NCI-H2107 treated with DMSO at 0.1 percent for 48 hours (cell line): Measurements from ENCODE around the gene MZB1.
A peak's percentile ranks its signal among the peaks of the same experiment; 100 is the strongest.
"Not testable (repeated sequence)": the region's sequence is repeated elsewhere in the genome, so short reads cannot be mapped to it uniquely, and the experiment has no call there.

Source experiments
- DNase-seq: peaks from one replicate; lab custom pipeline; 2025; ENCODE audit not compliant: unreplicated experiment; lab: John Stamatoyannopoulos, UW

MZB1 gene

DNA sequence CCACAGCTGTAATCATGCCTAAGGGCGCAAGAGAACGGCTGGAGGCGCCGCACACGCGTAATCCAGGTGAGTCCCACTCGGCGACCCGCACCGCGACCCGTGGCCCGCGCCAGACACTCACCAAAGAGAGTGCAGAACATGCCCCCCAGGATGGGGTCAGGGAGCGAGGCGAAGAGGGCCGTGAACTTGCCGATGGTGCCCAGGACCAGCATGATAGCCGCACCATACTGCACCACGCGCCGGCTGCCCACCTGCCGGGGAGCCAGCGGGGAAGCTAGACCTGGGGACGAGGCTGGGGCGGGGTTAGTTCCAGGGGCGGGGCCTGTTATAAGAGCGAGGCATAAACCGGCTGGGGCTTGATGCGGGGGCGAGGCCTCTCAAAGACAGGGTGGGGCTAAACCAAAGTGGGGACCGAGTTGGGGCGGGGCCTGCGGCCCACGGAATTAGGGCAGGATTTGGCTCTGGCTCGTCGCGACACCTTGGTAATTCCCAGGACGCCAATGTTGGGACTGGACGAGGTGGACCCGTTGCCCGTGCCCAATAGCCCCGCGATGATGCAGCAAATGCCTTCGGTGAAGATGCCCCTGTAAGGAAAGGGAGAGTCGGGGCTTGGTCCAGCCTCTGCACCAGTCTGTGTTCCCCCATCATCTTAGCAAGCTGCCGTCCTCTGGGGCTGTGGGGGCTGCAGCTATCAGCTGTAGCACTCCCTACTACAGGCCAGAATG is 11.4 kb downstream of the MZB1 start:
- DNase-seq, result no peak

DNA sequence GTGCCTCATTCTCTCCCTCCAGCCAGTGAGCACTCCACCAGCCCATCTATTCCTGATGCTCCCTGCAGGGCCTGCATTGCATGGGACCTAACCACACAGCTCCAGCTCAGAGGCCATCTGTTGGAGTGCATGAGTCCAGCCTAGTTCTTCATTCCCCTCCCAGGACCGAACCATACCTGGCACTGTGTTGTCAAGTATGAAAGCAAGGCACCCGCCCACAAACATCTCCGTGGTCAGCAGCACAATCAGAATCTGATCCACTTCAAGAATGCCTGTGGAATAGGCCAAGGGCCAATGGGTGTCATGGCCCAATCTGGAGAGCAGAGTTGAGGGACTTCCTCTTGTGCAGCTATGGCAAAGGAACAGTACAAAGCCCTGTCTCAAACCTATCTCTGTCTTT is 12.5 kb downstream of the MZB1 start:
- no peak for DNase-seq

DNA sequence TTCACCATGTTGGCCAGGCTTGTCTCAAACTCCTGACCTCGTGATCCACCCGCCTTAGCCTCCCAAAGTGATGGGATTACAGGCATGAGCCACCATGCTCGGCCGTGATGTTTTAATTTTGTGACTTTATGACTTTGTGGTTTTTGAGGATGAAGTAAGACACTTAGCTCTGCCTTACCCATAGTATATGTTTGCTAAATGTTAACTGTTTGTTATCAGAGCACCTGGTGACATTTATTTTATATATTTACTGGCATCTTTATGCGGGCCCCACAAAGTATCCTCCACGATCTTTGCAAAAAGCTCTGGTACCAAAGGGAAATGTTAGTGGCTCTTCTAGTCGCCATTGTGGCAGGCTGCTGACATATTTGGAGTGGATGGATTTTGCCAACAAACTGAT is 13.3 kb downstream of the MZB1 start:
- no peak for DNase-seq

DNA sequence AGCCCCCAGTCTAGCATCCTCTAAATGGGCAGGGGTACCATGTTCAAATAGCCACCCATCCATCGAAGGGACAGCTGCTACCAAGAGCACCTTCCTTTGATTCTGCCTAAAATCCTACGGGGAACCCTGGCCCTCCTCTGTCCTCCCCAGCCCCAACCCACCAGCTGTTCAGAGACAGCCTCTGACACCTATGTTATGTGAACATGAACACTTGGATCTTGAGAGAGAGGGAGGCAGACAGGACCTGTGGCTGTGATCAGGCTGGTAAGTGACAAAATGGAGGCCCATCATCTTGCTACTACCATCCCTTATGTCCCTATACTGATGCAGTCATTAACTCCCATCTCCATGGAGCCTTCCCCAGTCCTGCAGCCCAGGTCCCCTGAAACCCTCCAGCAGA is 14.8 kb downstream of the MZB1 start:
- no peak for DNase-seq

DNA sequence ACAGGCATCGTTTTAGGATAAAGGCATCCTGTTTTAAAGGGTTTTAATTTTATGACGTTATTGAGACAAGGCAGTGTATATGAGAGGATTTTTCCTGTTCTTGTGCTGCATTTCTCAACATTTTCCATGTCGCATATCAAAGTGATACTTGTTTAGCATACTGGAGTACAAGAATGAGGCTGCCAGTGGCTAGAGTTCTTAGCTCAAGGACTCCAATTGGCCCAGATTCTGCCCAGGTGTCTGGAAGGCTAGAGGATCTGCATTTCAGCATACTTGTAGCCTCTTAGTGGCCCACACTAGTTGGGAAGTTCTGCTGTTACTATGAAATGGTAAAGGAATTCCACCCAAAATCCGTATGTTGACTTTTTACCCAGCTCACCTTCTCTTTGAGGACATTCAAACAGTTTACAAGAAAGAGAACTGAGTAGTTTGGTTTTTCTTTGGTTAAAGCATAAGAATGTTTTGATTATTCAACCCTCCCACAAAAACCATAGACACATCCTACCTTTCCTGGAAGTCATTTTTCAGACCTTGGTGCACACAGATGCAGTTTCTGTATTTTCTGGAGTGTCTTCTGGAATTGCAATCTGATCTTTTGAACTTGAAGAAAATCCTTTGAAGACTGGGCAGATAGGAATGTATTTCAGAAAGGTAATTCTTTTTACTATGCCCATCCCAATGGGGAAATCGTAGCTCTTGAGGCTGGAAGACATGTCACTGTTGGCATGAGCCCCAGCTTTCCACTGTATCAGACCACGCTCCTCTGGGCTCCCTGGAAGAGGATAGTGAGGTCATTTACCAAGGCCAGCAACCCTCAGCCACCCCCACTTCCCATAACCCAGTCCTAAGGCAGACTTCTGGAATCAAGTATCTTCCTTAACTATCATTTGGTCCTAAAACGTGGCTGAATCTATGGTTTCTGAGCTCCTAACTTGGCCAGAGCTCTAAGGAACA is 18.0 kb downstream of the MZB1 start:
- DNase-seq, result no peak

DNA sequence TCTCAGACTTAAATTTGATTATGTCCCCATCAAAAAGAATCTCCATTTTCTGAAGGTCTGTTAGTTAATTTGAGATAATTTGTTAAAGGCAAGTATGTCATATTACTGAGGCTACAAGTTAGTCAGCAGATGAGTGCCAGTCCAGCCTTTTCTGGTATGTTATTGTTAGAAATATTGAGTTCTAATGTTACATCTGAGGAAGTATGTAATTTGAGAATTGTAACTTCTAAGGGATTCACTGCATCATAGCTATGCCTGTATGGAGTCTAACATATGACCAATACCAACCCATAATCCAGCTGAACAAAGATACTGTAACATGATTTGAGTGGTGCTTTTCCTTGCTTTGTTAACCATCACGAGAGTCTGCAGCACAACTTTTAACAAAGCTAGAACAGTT is 20.5 kb downstream of the MZB1 start:
- DNase-seq, result no peak

DNA sequence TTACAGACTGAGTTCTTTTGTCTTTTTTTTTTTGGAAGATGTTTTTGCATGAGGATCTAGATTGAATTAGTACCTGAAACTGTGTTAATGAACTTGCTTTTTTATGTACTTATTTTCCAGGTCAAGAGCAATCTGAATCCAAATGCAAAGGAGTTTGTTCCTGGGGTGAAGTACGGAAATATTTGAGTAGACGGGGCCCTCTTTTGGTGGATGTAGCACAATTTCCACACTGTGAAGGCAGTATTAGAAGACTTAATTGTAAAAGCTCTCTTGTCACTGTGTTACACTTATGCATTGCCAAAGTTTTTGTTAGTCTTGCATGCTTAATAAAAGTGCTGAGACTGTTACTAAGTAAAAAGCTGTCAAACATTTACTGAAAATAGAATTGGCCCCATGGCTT is 21.1 kb downstream of the MZB1 start:
- no peak for DNase-seq

DNA sequence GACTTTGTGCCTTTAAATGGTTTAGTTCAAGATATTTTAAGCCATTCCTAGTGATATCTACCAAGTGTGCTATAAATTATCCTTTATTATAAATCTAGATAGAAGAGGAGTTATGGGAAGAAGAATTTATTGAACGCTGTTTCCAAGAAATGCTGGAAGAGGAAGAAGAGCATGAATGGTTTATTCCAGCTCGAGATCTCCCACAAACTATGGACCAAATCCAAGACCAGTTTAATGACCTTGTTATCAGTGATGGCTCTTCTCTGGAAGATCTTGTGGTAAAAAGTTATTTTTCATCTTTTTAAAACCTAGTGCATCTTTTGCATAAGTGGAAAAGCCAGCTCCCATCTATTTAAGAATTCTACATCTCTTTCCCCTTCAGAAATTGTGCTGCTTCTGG is 25.2 kb downstream of the MZB1 start:
- DNase-seq, result no peak

DNA sequence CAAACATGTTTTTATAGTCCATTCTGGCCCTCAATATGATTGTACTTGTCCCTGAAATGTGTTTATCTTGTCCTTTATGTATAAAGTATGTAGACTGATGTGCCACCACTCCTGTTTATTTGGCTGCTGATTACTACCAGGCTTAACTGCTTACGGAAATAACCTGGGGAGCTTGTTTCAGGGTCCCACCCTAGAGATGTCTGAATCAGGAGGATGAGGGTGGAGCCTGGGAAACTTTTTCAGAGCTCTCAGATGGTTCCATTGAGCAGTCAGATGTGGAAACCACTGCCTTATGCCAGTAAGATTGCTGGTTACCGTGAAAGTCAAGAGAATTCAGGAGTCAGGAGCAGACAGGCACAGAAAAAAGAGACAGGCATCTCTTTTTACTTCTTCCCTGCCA is 25.8 kb downstream of the MZB1 start:
- no peak for DNase-seq

DNA sequence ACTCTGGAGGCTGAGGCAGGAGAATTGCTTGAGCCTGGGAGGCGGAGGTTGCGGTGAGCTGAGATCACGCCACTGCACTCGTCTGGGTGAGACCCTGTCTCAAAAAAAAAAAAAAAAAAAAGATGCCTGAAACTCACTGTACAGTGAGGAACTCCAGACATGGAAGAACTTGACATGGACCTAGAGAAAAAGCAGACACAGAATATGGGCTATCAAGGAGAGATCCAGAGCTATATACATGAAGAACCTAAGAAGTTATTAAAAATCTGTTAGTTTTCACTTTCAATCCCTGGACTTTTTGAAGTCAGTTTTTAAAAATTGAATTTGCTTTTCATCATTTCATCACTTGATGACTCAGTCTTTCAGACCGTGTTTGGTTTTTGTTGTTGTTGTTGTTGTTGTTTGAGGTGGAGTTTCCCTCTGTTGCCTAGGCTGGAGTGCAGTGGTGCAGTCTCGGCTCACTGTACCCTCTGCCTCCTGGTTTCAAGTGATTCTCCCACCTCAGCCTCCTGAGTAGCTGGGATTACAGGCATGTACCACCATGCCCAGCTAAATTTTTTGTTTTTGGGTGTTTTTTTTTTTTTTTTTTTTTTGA is 27.8 kb downstream of the MZB1 start:
- no peak for DNase-seq

DNA sequence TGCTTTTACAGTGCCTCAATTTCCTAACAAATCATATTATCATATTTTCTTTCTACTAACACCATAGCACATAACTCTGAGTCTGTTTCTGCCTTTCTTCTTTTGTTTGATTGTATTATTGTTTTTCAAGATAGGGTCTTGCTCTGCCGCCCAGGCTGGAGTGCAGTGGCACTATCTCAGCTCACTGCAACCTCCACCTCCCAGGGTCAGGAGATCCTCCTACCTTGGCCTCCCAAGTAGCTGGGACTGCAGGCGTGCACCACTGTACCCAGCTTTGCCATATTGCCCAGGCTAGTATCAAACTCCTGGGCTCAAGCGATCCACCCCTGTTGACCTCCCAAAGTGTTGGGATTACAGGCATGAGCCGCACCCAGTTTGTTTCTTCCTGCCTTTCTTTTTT is 29.3 kb downstream of the MZB1 start:
- DNase-seq, result no peak

DNA sequence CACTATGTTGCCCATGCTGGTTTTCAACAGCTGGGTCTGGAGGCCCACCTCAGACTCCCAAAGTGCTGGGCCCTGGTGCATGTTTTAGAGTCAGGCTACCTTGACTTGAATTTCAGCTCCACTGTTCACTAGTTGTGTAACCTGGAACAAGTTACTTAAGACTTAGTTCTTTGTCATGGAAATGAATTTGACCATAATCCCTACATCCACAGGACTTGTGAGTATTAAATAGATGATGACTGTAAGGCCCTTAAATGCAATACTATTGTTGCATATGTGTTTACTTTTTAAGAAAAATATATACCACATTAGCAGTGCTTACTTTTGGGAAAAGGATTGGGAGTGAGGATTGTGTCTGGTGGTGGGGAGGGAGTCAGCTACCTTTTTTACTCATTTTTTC is 31.6 kb downstream of the MZB1 start:
- DNase-seq, result no peak

DNA sequence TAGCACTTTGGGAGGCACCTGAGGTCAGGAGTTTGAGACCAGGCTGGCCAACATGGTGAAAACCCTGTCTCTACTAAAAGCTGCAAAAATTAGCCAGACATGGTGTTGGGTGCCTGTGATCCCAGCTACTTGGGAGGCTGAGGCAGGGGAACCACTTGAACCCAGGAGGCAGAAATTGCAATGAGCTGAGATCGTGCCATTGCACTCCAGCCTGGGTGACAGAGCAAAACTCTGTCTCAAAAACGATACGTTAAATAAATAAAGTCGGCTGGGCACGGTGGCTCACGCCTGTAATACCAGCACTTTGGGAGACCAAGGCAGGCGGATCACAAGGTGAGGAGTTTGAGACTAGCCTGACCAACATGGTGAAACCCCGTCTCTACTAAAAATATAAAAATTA is 33.8 kb downstream of the MZB1 start:
- DNase-seq, result not testable (repeated sequence)

DNA sequence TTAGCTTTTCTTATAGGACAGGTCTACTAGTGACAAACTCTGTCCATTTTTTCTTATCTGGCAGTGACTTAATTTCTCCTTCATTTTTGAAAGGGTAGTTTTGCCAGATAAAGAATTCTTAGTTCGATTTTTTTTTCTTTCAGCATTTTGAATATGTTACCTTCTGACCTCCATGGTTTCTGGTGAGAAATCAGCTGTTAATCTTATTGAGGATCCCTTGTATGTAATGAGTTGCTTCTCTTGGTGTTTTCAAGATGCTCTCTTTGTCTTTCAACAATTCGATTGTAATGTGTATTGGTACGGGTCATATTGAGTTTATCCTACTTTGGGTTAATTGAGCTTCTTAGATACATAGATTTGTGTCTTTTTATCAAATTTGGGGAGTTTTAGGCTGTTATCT is 35.5 kb downstream of the MZB1 start:
- no peak for DNase-seq

DNA sequence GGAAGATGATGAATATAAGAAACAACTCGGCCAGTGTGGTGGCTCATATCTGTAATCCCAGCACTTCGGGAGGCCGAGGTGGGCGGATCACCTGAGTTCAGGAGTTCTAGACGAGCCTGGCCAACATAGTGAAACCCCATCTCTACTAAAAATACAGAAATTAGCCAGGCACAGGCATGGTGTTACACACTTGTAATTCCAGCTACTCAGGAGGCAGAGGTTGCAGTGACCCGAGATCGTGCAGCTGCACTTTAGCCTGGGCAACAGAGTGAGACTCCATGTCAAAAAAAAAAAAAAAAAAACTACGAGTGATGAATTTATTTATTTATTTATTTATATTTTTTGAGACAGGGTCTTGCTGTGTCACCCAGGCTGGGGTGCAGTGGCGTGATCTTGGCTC is 41.9 kb downstream of the MZB1 start:
- not testable (repeated sequence) for DNase-seq

DNA sequence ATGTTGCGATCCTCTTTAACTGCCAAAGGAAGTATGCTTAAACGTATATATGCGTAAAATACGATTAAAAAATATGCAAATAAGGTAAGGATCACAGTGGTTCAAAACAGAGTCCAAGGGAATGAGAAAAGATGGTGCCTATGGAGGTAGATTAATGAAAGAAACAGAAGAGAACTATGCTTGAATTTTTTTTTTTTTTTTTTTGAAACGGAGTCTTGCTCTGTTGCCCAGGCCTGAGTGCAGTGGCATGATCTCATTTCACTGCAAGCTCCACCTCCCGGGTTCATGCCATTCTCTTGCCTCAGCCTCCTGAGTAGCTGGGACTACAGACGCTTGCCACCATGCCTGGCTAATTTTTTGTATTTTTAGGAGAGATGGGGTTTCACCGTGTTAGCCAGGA is 44.3 kb downstream of the MZB1 start:
- DNase-seq, result not testable (repeated sequence)

DNA sequence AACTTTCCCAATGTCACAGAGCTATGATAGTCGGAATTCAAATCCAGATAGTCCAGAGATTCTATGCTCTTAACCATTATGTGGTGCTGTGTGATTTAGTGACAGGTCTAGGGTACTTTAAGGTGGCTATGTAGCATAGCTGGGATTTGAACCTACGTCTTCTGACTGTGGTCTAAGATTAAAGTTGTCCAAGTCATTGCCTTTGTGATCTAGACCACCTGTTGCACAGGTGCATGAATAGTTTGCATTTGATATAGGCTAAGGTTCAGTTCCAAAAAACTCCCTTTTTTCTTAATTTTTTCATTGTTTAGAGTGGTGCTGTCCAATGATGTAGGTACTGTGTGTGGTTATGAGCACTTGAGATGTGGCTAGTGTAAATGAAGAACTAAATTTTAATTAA is 45.5 kb downstream of the MZB1 start:
- DNase-seq, result no peak

DNA sequence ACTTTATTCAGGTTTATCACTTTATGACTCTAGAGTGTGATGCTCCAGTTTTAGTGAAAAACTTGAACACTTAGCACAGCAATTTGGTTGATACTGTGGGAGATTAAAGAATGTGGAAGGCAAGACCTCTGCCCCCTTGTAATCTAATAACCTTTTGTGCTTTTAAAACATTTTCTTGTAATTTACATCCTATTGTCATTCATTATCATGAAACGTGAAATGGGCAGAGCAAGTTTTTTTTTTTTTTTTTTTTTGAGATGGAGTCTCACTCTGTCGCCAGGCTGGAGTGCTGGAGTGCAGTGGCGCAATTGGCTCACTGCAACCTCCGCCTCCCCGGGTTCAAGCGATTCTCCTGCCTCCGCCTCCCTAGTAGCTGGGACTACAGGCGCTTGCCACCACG is 46.2 kb downstream of the MZB1 start:
- DNase-seq, result no peak

DNA sequence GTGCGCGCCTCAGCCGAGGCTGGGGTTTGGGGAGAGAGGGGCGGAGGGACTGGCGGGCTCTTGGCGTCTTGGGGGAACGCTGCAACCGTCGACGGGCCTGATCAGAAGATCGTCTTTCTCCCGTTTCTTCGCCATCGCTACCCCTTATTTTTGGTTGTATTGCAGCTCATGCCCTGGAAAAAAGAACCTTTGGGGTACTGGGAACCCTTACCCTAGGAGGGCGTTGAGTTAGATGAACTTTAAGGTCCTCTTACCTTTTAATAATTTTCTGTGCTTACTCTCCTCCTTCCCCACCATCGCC is 47.3 kb downstream of the MZB1 start:
- no peak for DNase-seq

DNA sequence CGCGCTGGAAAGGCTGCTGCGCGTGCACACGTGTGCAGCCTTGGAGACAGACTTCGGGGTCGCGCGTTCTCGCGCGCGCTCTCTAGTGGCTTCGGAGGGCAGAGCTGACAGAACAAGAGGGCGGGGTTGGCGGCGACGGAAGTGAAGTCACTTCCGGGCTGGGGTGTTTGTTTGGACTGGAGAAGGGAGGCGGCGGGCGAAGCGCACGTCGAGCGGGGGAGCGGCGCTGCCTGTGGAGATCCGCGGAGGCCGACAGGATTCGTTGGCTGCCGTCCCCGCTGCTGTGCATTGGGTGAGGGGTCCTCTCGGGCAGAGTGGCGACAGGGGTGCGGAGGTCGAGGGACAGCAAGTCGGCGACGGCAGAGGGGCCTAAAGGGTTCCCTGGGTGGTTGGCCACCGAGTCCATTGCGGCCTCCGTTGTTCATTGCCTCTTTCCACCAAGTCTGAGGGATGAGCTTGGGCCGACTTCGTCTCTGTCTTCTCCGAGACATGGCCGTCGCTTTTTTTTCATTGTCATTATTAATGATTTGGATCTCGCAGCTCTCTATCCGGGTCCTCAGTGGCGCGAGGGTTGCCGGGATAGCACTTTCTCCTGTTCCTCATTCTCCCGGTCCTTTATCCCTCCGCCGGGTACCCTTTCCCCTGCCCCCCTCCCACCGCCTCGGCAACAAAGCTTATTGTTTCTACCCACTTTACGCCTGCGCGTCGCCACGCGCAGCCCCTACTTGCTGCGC is 47.9 kb downstream of the MZB1 start, which contains the start of gene PAIP2:
TSS of gene PAIP2 (plus strand) at position 166 of the 734 bp plus-strand sequence. CDS start 21,931 bp downstream, outside the sequence.
- DNase-seq, result peak; percentile 81

DNA sequence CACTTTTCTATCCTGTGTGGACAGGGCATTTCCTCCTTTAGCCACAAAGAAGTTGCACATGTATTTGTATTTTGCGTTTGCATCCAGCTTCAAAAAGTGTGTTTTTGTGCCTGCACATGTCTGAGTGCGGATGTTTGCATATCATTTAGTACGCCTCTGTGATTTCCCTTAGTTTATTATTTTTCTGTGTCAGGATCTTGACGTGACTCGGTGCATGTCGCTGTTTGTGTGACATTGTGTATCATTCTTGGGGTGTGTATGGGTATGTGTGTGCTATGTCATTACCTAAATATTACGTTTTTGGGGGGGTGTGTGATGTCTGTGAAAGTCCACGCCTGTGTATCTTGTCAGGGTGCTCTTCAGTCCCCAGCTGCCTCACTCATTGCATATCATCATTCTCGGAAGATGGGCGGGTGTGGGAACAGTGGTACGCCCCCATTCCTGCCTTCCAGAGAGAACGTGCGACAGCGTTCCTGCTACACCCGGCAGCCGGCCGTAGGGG is 48.5 kb downstream of the MZB1 start:
- no peak for DNase-seq
